C4-2B (cell line): ENCODE results near the gene LRCH2.

Source experiments
- ZFX ChIP-seq: fragments of 450-650 bp; IDR thresholded peaks from 2 replicates; pipeline ENCODE4 v1.6.1; 2017
- TF ChIP-seq, protein P1 (sequence below): fragments of 450-650 bp; conservative IDR thresholded peaks from 2 replicates; pipeline ENCODE4 v1.5.1; 2017; ENCODE audit warnings: mild to moderate bottlenecking

DNA sequence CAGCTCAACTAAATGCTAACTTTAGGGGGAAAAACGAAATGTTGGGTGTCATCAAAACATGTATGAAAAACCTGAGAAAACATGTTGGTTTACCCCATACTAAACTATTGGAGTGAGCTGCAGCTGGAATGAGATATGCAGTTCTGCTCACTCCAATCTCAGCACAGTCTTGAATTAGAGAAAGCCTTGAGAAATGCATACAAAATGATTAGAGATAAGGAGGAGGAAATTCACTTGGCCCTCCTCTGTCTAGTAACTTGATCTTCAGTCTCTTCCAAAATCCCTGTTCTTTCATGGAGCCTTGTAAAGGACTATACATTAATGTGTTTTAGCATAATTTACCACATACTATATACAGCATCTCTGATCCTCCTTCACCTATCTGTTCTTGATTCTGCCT, 3.2 kb upstream of the LRCH2 start:
- TF ChIP-seq, protein P1, sequence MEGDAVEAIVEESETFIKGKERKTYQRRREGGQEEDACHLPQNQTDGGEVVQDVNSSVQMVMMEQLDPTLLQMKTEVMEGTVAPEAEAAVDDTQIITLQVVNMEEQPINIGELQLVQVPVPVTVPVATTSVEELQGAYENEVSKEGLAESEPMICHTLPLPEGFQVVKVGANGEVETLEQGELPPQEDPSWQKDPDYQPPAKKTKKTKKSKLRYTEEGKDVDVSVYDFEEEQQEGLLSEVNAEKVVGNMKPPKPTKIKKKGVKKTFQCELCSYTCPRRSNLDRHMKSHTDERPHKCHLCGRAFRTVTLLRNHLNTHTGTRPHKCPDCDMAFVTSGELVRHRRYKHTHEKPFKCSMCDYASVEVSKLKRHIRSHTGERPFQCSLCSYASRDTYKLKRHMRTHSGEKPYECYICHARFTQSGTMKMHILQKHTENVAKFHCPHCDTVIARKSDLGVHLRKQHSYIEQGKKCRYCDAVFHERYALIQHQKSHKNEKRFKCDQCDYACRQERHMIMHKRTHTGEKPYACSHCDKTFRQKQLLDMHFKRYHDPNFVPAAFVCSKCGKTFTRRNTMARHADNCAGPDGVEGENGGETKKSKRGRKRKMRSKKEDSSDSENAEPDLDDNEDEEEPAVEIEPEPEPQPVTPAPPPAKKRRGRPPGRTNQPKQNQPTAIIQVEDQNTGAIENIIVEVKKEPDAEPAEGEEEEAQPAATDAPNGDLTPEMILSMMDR = no peak
- TF ChIP-seq ZFX = no peak
